Natural killer cell (primary cell): ENCODE data around the gene SHOC2. TPM values are rescaled to one million over a fixed set of nuclear protein-coding genes. Genes with fewer than 3 reads are reported as not detected.

Experiments used
- ATAC-seq, 3 donors: fragments of 150-1000 bp in 2 of 3; fragments of 200-7000 bp in 1 of 3; cut with Tn5 transposase; 1 replicate in 1 of 3; 2 replicates in 2 of 3; pipeline ENCODE4 v1.10.0; 2021; ENCODE audit warnings: mild to moderate bottlenecking in 2 of 3, moderate library complexity in 2 of 3
- DNase-seq, 2 donors: peaks; one replicate each; pipeline versions ENCODE4 v3.0.0 to v3.0.0-alpha.2; 2013 to 2021; ENCODE audit warnings: mixed read lengths in 1 of 2
- H3K27ac ChIP-seq: one replicate; pipeline ENCODE4 v1.5.1; 2013; ENCODE audit warnings: mild to moderate bottlenecking, low read length
- H3K27me3 ChIP-seq: one replicate; pipeline ENCODE4 v1.6.1; 2013; ENCODE audit warnings: low read length; ENCODE audit not compliant: control insufficient read depth, insufficient read depth
- H3K36me3 ChIP-seq: one replicate; pipeline ENCODE4 v1.6.1; 2013; ENCODE audit warnings: low read length; ENCODE audit not compliant: control insufficient read depth, insufficient read depth
- H3K4me1 ChIP-seq: one replicate; pipeline ENCODE4 v1.6.1; 2013; ENCODE audit warnings: low read length; ENCODE audit not compliant: control insufficient read depth, insufficient read depth
- H3K4me3 ChIP-seq: one replicate; pipeline ENCODE4 v1.5.1; 2013; ENCODE audit warnings: low read length
- H3K9me3 ChIP-seq: one replicate; pipeline ENCODE4 v1.6.1; 2013; ENCODE audit warnings: low read length; ENCODE audit not compliant: control insufficient read depth, insufficient read depth
- H3K27ac Mint-ChIP-seq, 2 donors: one replicate each; pipeline ENCODE4 v1.8.0; 2022; ENCODE audit warnings: mild to moderate bottlenecking in 2 of 2, mixed read lengths in 2 of 2, moderate library complexity in 1 of 2
- H3K27me3 Mint-ChIP-seq, 2 donors: one replicate each; pipeline ENCODE4 v1.8.0; 2022; ENCODE audit warnings: low read depth in 2 of 2, mixed read lengths in 2 of 2
- H3K36me3 Mint-ChIP-seq: one replicate; pipeline ENCODE4 v1.8.0; 2022; ENCODE audit warnings: mixed read lengths
- H3K4me1 Mint-ChIP-seq, 2 donors: one replicate each; pipeline ENCODE4 v1.8.0; 2022; ENCODE audit warnings: mixed read lengths in 2 of 2
- H3K4me3 Mint-ChIP-seq: one replicate; pipeline ENCODE4 v1.8.0; 2022; ENCODE audit warnings: mild to moderate bottlenecking, moderate library complexity, mixed read lengths
- H3K9me3 Mint-ChIP-seq, 2 donors: one replicate each; pipeline ENCODE4 v1.8.0; 2022; ENCODE audit warnings: mixed read lengths in 2 of 2
- WGBS: methylation state at CpG from one replicate; pipeline ENCODE4 v1.1.7; 2013; ENCODE audit warnings: missing lambda C conversion rate; ENCODE audit not compliant: insufficient coverage; 5-methylcytosine and 5-hydroxymethylcytosine counted together
- intact Hi-C: fragments of 100-400 bp; cut with micrococcal nuclease; formaldehyde crosslinking; loops from one replicate; pipeline ENCODE4 v1.14.2; 2022
- total RNA-seq, 4 donors: library from RNA; stranded (reverse); fragments of 120-200 nt in 1 of 4; gene quantifications; one replicate each; pipeline versions ENCODE4 v1.2.3 to v1.2.4, GENCODE V29; 2013 to 2022
- TF ChIP-seq, protein P1 (sequence below): fragments of 200-600 bp; IDR thresholded peaks from one replicate; pipeline ENCODE4 v1.8.0; 2022; ENCODE audit warnings: antibody characterized with exemption

The SHOC2 gene
- 10 to 100 TPM; 81.8 to 87.6 (median 85.7) TPM for total RNA-seq
- total RNA-seq (2013): 116 TPM

DNA sequence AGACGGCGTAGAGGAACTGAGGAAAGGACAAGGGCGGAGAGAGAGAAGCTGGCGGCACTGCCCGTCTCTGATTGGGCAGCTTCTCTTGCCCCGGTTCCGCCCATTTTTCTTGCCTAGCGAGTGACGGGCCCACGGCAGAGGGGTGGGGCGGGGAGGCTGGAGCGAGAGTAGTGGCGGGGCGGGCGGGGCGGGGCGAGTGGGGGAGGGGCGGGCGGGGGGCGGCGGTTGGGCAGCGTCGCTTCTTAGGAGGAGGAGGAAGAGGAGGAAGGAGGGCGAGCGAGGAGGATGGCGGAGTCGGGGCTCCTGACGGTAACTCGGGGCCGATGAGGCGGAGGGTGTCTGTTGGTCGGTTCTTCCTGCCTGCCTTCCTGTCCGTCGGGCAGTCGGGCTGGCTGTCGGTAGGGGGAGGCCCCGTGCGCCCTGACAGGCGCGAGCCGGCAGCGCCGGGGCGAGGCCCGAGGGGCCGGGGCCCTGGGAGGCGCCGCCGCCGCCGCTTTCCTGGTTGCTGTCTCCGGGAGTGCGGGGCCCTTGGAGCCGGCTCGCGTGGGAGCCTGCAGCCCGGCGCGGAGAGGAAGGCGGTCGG is at the start of gene SHOC2:
SHOC2 (plus strand) TSS at position 256 of the 583 bp plus-strand sequence. CDS start 44,755 bp downstream, outside the sequence.
- WGBS: under 1% methylated on average over 48 of the region's 61 CpGs
- H3K9me3 Mint-ChIP-seq: no peaks in the 10 kb centered on the region
- H3K27ac Mint-ChIP-seq: peak within 1 kb of the TSS; percentile 99 to 100
- no peaks in the 10 kb centered on the region for H3K36me3 Mint-ChIP-seq
- ATAC-seq (peak; percentile 62 to 90 (median 88)), DNase-seq (peak; percentile 93 to 99)
- H3K9me3 ChIP-seq: no peaks in the 10 kb centered on the region
- H3K36me3 ChIP-seq: peaks cover 2% of the 10 kb centered on the region
- H3K27me3 Mint-ChIP-seq: no peaks in the 10 kb centered on the region
- H3K27me3 ChIP-seq: no peaks in the 10 kb centered on the region
- peak within 1 kb of the TSS; percentile 97 for H3K4me3 Mint-ChIP-seq
- H3K4me1 Mint-ChIP-seq: peaks cover 39 to 51% of the 10 kb centered on the region in 2 donors
- peak within 1 kb of the TSS; percentile 98 for H3K27ac ChIP-seq
- TF ChIP-seq, protein P1, sequence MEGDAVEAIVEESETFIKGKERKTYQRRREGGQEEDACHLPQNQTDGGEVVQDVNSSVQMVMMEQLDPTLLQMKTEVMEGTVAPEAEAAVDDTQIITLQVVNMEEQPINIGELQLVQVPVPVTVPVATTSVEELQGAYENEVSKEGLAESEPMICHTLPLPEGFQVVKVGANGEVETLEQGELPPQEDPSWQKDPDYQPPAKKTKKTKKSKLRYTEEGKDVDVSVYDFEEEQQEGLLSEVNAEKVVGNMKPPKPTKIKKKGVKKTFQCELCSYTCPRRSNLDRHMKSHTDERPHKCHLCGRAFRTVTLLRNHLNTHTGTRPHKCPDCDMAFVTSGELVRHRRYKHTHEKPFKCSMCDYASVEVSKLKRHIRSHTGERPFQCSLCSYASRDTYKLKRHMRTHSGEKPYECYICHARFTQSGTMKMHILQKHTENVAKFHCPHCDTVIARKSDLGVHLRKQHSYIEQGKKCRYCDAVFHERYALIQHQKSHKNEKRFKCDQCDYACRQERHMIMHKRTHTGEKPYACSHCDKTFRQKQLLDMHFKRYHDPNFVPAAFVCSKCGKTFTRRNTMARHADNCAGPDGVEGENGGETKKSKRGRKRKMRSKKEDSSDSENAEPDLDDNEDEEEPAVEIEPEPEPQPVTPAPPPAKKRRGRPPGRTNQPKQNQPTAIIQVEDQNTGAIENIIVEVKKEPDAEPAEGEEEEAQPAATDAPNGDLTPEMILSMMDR: no peak
- H3K4me3 ChIP-seq: peak within 1 kb of the TSS; percentile 86
- H3K4me1 ChIP-seq: peaks cover 7% of the 10 kb centered on the region
- intact Hi-C loops: loop anchor here (1.0 to 10.0 kb wide), 4 partner anchors 47 to 615 kb away; partner anchors contain the start of gene SMNDC1

DNA sequence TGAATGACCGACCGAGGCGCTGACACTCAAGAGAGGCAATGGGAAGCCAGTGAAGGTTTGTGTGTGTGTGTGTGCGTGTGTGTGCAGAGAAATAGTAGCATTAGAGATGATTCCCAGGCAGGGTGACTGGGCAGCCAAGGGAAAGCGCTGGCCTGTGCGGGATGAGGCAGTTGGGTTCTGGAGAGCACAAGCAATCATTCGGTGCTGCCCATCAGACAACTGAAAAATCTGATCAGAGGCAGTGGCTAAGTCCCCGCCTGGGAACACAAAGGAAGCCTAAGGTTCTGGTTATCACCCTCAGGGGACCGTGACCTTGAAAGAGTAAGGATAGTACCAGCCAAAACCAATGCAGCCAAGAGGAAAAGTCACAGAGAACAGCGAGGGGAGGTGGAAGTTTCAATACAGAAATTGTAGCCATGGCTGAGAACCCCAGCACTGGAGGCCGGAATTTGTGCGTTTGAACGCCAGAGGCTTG is 48.5 kb upstream of the SHOC2 start:
- Mint-ChIP-seq H3K9me3 (no peaks in the 10 kb centered on the region), H3K27ac (peak overlapping the region; percentile 96 to 98)
- intact Hi-C loops: loop anchor here (1.0 kb wide), 1 partner anchor 11 kb away; no protein-coding TSS in a partner anchor

DNA sequence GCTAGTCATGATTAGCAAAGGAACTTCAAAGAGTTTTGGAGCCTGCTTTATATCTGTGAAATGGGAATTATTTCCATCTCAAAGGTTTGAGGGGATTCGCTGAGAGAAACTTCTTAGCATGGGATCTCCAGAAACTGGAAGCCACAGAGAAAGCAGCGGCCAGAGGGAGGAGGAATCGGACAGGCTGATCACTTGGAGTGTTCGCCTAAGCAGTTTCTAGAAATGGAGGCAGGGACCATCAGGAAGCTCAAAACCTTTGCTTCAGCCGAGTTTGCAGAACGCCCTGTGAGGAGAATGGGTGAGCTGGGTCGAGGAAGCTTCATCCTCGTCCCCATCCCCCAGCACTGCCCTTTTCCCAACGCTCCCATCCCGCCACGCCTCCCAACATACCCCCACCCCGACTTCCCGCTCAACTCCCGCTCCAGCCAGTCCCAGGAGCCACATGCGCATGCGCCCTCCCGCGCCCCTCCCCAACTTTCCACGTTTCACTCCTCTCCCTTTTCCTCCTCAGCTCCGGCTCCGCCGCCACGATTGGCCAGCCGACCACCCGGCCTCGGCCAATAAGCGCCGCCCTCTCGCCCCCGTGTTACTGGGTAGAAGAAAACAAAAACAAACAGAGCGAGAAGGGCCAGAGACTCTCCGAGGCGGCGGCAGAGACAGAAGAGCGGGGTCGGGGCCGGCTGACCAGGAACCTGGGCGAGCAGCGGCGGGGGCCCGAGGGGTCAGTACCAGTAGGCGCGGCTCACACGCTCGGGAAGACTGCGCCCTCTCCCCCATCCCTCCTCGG is 47.9 kb upstream of the SHOC2 start, which contains the start of gene PDCD4:
PDCD4 (plus strand) TSS at position 631 of the 787 bp plus-strand sequence. CDS start 4,100 bp downstream, outside the sequence.
- H3K27ac ChIP-seq: peak within 1 kb of the TSS; percentile 97
- H3K36me3 ChIP-seq: peaks cover 7% of the 10 kb centered on the region
- no peaks in the 10 kb centered on the region for H3K9me3 ChIP-seq
- no peaks in the 10 kb centered on the region for H3K27me3 ChIP-seq
- DNase-seq (peak; percentile 88 to 95), ATAC-seq (peak; percentile 74 to 85 (median 77))
- TF ChIP-seq, protein P1: no peak
- H3K36me3 Mint-ChIP-seq: no peaks in the 10 kb centered on the region
- no peaks in the 10 kb centered on the region for H3K9me3 Mint-ChIP-seq
- H3K4me1 Mint-ChIP-seq: peaks cover 59 to 76% of the 10 kb centered on the region in 2 donors
- H3K27me3 Mint-ChIP-seq: no peaks in the 10 kb centered on the region
- H3K27ac Mint-ChIP-seq: peak within 1 kb of the TSS; percentile 96 to 98
- H3K4me3 Mint-ChIP-seq: peak within 1 kb of the TSS; percentile 97
- H3K4me1 ChIP-seq: peaks cover 52% of the 10 kb centered on the region
- under 1% methylated on average over 47 of the region's 47 CpGs for WGBS
- intact Hi-C loops: loop anchor here (1.0 to 2.0 kb wide), 4 partner anchors 11 to 48 kb away; partner anchors contain the start of genes BBIP1 and SHOC2
- H3K4me3 ChIP-seq: peak within 1 kb of the TSS; percentile 95

More for the DNA sequence above, 48.5 kb upstream of the SHOC2 start:
- ATAC-seq (no peak), DNase-seq (no peak)
- peaks cover 65 to 81% of the 10 kb centered on the region in 2 donors for H3K4me1 Mint-ChIP-seq
- peaks cover 54% of the 10 kb centered on the region for H3K4me1 ChIP-seq
- 62% methylated on average over 13 of the region's 13 CpGs for WGBS
- peak overlapping the region; percentile 97 for H3K4me3 Mint-ChIP-seq
- H3K27me3 ChIP-seq: no peaks in the 10 kb centered on the region
- H3K27me3 Mint-ChIP-seq: no peaks in the 10 kb centered on the region
- H3K4me3 ChIP-seq: peak overlapping the region; percentile 95
- no peaks in the 10 kb centered on the region for H3K36me3 Mint-ChIP-seq
- H3K27ac ChIP-seq: peak overlapping the region; percentile 97
- TF ChIP-seq, protein P1: no peak
- no peaks in the 10 kb centered on the region for H3K9me3 ChIP-seq
- peaks cover 1% of the 10 kb centered on the region for H3K36me3 ChIP-seq
